ENCODE results near the gene NAV2.

DNA sequence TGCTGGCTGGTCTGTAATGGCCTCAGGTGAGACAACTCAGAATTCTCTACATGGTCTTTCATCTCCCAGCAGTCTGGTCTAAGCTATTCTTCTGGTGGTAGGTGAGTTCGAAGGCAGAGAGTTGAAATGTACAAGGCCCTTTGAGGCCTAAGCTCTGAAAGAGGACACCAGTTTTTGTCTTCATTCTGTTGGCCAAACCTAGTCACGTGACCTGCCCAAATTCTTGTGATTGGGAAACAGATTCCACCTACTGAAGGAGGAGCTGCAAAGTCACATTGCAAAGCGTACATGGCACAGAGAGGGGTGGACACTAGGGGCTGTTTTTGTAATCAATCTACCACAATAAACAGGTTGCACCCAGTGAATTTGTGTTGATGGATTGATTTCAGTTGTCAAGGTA is 193.5 kb downstream of the NAV2 start:
- TF ChIP-seq CTCF (IDR thresholded peaks at IDR 0.05) (no peak), POLR2A (IDR thresholded peaks at IDR 0.05) (no peak)
